ENCODE results near the gene ZBED1.
"Not testable (repeated sequence)": the region's sequence is repeated elsewhere in the genome, so short reads cannot be mapped to it uniquely, and the experiment has no call there.

Gene ZBED1

DNA sequence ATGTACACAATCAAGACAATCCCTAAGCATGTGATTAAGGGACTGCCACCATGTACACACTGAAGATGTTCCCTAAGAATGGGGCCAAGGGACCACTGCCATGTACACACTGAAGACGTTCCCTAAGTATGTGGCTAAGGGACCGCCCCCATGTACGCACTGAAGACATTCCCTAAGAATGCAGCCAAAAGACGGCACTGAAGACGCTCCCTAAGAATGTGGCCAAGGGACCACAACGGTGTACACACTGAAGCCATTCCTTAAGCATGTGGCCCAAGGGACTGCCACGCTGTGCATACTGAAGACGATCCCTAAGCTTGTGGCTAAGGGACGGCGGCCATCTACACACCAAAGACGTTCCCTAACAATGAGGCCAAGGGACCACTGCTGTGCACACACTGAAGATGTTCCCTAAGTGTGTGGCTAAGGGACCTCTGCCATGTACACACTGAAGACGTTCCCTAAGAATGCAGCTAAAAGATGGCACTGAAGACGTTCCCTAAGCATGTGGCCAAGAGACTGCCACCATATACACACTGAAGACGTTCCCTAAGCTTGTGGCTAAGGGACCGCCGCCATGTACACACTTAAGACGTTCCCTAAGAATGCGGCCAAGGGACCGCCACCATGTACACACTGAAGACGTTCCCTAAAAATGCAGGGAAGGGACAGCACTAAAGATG is 26.4 kb downstream of the ZBED1 start:
- DNase-seq: no peak

DNA sequence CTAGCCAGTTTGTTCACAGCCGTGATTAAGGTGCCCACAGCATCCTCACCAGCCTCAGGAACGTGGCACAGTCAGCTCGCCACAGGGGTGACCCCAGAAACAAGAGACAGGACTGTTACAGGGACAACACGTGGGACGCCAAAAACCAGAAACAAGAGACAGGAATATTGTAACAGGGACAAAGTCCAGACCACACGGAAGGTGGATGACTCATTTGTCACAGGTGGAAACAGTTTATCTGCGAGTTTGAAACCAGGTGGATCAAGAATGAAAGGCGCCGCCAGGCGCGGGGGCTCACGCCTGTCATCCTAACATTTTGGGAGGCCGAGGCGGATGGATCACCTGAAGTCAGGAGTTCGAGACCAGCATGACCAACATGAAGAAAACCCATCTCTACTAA is 27.7 kb downstream of the ZBED1 start:
- DNase-seq: not testable (repeated sequence)

DNA sequence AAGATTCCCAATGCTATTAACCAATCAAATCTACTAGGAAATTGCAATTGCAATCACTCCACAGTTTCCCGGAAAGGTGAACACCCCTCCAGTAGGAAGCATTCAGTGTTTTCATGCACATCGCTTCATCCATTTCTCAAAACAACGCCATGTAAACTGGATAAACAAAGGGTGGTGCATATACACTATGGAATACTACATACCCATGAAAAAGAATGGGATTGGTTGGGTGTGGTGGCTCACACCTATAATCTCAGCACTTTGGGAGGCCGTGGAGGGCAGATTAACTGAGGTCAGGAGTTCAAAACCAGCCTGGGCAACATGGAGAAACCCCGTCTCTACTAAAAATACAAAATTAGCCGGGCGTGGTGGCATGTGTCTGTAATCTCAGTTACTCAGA is 29.1 kb downstream of the ZBED1 start:
- no peak for DNase-seq

DNA sequence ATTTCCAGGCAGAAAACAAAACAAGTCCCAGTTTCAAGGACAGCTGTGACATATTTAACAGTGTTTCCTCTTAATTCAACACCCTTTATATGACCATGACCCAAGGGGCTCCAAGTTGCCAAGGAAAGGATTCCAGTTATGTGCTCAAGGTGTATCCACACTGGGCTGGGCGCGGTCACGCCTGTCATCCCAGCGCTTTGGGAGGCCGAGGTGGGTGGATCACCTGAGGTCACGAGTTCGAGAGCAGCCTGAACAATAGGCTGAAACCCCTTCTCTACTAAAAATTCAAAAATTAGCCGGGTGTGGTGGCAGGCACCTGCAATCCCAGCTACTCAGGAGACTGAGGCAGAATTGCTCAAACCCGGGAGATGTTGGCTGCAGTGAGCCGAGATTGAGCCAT is 29.6 kb downstream of the ZBED1 start:
- not testable (repeated sequence) for DNase-seq

DNA sequence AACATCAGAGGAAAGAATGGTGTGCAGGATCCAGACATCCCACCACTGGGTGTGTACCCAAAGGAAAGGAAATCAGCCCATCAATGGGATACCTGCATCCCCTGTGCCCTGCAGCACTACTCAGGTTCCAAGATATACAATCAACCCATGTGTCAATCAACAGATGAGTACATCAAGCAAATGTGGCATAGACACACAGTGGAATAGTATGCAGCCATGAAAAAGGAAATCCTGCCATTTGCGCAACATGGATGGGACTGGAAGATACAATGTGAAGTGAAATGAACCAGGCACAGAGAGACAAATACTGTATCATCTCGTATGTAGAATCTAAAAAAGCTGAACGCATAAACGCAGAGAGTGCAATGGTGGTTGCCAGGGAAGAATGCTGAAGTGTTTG is 30.9 kb downstream of the ZBED1 start:
- DNase-seq: not testable (repeated sequence)

DNA sequence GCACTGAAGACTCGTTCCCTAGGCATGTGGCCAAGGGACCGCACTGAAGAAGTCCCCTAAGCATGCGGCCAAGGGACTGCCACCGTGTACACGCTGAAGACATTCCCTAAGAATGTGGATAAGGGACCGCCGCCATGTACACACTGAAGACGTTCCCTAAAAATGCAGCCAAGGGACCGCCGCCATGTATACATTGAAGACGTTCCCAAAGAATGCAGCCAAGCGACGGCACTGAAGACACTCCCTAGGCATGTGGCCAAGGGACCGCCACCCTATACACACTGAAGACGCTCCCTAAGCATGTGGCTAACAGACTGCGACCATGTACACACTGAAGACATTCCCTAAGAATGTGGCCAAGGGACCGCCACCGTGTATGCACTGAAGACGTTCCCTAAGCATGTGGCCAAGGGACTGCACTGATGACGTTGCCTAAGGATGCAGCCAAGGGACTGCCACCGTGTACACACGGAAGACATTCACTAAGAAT is 31.5 kb downstream of the ZBED1 start:
- DNase-seq: no peak

DNA sequence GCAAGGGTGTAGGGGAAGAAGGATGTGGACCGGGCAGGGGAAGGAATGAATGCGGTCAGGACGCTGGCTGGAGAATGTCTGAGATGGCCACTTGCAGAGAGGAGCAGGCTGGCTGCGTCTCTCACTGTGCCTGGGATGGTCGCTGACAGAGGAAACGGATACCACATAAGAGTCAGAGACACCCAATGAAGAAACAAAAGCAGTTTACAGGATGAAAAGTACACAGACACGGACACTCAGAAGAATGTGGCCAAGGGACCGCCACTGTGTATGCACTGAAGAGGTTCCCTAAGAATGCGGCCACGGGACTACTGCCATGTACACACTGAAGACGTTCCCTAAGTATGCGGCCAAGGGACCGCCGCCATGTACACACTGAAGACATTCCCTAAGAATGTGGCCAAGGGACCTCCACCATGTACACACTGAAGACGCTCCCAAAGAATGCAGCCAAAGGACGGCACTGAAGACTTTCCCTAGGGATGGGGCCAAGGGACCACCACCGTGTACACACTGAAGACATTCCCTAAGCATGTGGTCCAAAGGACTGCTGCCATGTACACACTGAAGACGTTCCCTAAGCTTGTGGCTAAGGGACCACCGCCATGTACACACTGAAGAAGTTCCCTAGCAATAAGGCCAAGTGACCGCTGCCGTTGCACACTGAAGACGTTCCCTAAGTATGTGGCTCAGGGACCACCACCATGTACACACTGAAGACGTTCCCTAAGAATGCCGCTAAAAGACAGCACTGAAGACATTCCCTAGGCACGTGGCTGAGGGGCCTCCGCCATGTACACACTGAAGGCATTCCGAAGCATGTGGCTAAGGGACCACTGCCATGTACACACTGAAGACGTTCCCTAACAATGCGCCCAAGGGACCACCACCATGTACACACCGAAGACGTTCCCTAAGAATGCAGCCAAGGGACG is 32.2 kb downstream of the ZBED1 start:
- no peak for DNase-seq

DNA sequence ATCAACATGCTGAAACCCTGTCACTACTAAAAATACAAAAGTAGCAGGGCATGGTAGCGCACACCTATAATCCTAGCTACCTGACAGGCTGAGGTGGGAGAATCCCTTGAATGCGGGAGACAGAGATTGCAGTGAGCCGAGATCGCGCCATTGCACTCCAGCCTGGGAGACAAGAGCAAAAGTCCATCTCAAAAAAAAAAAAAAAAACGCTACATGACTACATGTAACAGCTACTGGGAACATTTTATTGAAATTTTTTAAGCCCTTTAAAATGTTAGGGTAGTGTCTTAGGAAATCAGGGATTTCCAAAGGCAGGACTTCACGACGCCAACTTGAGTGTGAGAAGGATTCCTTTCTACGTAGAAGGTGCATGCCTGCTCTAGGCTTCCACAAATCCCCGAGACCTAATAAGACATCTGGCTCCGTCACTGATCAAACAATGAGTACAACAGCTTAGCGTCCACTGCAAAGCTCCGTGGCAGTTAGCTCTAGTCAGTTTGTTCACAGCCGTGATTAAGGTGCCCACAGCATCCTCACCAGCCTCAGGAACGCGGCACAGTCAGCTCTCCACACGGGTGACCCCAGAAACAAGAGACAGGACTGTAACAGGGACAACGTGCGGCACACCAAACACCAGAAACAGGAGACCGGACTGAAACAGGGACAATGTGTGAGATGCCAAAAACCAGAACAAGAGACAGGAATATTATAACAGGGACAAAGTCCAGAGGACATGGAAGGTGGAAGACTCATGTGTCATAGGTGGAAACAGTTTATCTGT is 33.7 kb downstream of the ZBED1 start:
- DNase-seq: no peak

DNA sequence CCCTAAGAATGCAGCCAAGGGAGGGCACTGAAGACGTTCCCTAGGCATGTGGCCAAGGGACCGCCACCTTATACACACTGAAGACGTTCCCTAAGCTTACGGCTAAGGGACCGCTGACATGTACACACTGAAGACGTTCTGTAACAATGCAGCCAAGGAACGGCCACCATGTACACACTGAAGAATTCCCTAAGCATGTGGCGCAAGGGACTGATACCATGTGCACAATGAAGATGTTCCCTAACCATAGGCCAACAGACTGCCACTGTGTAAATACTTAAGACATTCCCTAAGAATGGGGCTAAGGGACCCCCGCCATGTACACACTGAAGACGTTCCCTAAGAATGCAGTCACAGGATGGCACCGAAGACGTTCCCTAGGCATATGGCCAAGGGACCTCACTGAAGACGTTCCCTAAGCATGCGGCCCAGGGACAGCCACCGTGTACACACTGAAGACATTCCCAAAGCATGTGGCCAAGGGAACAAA is 36.1 kb downstream of the ZBED1 start:
- DNase-seq: no peak

DNA sequence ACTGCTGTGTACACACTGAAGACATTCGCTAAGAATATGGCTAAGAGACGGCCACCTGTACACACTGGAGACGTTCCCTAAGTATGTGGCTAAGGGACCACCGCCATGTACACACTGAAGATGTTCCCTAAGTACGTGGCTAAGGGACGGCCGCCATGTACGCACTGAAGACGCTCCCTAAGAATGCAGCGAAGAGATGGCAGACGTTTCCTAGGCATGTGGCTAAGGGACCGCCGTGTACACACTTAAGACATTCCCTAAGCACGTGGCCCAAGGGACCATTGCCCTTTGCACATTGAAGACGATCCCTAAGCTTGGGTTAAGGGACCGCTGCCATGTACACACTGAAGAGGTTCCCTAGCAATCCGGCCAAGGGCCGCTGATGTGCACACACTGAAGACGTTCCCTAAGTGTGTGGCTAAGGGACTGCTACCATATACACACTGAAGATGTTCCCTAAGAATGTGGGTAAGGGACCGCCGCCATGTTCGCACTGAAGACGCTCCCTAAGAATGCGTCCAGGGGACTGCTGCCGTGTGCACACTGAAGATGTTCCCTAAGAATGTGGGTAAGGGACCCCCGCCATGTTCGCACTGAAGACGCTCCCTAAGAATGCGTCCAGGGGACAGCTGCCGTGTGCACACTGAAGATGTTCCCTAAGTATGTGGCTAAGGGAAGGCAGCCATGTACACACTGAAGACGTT is 36.7 kb downstream of the ZBED1 start:
- no peak for DNase-seq

DNA sequence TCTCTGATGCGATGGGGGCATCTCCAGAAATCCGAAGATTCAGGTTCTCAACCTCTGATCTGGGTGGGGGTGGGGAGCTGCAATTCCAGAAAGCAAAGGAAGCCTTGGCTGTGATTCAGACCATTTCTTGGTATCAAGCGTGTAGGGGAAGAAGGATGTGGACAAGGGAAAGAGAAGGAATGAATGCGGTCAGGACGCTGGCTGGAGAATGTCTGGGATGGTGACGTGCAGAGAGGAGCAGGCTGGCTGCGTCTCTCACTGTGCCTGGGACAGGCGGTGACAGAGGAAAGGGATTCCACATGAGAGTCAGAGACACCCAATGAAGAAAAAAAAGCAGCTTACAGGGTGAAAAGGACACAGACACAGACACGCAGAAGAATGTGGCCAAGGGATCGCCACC is 37.3 kb downstream of the ZBED1 start:
- DNase-seq: not testable (repeated sequence)

DNA sequence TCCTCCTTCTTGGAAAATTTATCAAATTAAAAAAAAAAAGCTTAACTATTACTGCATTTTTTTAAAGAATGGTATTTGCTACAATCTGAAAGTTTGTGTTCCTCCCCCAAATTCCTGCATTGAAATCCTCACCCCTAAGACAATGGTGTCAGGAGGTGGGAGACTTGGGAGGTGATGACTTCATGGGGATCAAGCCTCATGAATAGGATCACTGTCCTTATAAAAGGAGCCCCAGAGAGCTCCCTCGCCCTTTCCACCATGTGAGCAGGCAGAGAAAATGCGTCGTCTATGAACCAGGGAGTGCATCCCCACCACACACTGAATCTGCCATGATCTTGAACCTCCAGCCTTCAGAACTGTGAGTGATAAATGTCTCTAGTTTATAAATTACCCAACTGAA is 38.0 kb downstream of the ZBED1 start:
- no peak for DNase-seq

DNA sequence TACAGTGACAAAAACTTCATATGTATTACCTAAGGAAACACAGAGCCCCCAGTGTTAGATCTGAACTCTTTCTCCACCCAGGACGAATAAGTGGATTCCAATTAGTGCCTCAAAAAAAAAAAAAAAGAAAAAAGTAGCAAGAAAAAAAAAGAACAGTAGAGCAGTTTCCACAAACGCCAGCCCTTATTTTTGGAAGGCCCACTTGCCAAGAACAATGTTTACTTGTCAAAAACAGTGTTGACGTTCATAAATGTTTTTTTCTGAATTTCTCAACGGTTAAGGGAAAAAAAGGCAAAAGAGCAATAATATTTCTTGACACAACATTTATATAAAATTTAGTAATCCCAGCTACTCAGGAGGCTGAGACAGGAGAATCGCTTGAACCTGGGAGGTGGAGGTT is 38.7 kb downstream of the ZBED1 start:
- DNase-seq: no peak

DNA sequence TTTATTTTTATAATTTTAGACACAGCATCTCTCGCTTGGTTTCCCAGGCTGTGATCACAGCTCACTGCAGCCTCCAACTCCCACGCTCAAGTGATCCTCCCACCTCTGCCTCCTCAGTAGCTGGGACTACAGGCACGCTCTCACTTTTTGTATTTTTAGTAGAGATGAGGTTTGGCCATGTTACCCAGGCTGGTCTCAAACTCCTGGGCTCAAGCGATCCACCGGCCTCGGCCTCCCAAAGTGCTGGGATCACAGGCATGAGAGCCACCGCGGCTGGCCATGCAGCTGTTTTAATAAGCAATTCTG is 39.1 kb downstream of the ZBED1 start:
- DNase-seq: no peak

DNA sequence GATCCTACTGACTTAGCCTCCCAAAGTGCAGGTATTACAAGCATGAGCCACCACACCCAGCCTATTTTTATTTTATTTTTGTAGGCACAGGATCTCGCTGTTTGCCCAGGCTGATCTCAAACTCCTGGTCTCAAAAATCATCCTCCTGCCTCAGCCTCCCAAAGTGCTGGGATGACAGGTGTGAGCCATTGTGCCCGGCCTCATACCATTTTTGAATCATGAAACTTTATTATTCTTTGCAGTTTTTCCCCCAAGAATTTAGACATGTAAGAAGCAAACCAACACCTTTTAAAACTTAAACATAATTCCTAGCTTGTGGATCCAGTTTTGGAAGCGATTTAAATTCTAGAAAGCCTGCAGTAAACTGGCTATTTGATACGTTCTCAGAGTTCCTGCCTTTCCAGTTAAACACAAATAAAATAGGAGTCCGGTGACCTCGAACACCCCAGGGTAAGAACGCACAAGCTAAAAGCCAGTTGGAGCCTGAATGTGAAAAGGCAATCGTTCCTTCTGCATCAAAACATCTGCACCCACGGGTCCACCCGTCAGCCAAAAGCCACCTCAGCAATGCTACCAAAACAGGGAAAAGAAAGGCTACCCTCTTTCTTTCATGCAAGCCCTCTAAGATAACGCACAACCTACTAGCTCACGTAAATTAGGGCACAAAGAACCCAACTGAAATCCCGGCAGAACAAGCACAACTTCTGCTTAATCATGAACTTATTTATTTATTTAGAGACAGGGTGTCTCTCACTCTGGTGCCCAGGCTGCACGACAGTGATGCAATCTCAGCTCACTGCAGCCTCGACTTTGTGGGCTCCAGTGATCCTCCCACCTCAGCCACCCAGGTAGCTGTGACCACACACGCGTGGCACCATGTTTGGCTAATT is 39.7 kb downstream of the ZBED1 start:
- DNase-seq: not testable (repeated sequence)

DNA sequence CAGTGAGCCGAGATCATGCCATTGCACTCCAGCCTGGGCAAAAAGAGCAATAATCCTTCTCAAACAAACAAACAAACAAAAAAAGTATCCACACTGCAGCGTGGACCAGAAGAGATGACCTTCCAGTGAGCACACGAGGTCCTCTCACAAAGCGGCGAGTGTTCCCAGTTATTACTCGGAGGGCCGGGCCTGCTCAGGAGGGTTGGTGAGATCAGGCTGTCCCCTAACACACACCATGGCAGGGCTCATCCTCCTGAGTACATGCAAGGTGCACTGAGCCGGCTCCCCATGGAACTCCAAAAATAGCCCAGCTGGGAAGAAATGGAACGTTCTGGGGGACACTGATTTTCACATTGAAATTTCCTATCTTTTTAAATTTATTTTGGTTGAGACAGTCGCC is 40.7 kb downstream of the ZBED1 start:
- not testable (repeated sequence) for DNase-seq

DNA sequence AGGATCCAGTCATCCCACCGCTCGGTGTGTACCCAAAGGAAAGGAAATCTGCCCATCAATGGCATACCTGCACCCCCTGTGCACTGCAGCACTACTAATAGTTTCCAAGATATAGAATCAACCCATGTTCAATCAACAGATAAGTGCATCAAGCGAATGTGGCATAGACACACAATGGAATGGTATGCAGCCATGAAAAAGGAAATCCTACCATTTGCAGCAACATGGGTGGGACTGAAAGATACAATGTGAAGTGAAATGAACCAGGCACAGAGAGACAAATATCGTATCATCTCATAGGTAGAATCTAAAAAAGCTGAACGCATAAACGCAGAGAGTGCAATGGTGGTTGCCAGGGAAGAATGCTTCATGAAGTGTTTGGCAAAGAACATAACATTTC is 42.5 kb downstream of the ZBED1 start:
- no peak for DNase-seq

DNA sequence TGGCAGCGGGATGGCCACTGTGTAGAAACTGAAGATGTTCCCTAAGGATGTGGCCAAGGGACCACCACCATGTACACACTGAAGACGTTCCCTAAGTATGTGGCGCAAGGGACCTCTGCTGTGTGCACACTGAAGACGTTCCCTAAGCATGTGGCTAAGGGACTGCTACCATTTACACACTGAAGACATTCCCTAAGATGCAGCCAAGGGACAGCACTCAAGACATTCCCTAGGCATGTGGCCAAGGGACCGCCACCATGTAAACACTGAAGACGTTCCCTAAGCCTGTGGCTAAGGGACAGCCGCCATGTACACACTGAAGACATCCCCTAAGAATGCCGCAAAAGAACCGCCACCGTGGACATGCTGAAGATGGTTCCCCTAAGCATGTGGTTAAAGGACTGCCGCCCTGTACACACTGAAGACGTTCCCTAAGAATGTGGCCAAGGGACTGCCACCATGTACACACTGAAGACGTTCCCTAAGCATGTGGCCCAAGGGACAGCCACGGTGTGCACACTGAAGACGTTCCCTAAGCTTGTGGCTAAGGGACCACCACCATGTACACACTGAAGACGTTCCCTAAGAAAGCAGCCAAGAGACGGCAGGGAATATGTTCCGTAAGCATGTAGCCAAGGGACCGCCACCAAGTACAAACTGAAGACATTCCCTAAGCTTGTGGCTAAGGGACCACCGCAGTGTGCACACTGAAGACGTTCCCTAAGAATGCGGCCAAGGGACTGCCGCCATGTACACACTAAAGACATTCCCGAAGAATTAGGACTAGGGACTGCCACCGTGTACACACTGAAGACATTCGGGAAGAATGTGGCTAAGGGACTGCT is 43.3 kb downstream of the ZBED1 start:
- DNase-seq: no peak

DNA sequence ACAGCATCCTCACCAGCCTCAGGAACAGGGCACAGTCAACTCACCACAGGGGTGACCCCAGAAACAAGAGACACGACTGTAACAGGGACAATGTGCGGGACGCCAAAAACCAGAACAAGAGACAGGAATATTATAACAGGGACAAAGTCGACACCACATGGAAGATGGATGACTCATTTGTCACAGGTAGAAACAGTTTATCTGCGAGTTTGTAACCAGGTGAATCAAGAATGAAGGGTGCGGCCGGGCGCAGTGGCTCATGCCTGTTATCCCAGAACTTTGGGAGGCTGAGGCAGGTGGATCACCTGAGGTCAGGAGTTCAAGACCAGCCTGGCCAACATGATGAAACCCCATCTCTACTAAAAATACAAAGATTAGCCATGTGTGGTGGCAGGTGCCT is 44.7 kb downstream of the ZBED1 start:
- not testable (repeated sequence) for DNase-seq

DNA sequence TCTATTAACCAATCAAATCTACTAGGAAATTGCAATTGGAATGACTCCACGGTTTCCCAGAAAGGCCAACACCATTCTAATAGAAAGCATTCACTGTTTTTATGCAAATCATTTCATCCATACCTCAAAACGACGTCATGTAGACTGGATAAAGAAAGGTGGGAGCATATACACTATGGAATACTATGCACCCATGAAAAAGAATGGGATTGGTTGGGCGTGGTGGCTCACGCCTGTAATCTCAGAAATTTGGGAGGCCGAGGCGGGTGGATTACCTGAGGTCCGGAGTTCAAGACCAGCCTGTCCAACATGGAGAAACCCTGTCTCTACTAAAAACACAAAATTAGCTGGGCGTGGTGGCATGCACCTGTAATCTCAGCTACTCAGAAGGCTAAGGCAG is 46.2 kb downstream of the ZBED1 start:
- not testable (repeated sequence) for DNase-seq

All from C1 segment of cervical spinal cord (tissue), 14 donors.